Vagina (tissue), 2 donors: ENCODE data around the gene HMGA1.

Source experiments
- CTCF ChIP-seq, 3 experiments: fragments of 450-650 bp in 2 of 3; fragments of 200-600 bp in 1 of 3; sonication (generic) in 1 of 3; IDR thresholded peaks; one replicate each; pipeline ENCODE4 v1.5.1; 2017 to 2019; ENCODE audit warnings: antibody characterized with exemption in 3 of 3, mild to moderate bottlenecking in 2 of 3, moderate library complexity in 2 of 3
- POLR2A ChIP-seq, 2 donors: fragments of 450-650 bp; IDR thresholded peaks; one replicate each; pipeline ENCODE4 v1.6.1; 2017; ENCODE audit warnings: antibody characterized with exemption in 2 of 2, mild to moderate bottlenecking in 2 of 2, moderate library complexity in 2 of 2
- POLR2AphosphoS5 ChIP-seq, 2 donors: sonication (generic); formaldehyde crosslinking; IDR thresholded peaks; one replicate each; pipeline ENCODE4 v1.9.0; 2017; ENCODE audit warnings: antibody characterized with exemption in 2 of 2, mild to moderate bottlenecking in 2 of 2, low read depth in 1 of 2; ENCODE audit not compliant: insufficient read depth in 1 of 2

- no peak for TF ChIP-seq CTCF (IDR thresholded peaks at IDR 0.05)
- no peak for TF ChIP-seq POLR2A (IDR thresholded peaks at IDR 0.05)
- TF ChIP-seq POLR2AphosphoS5 (IDR thresholded peaks at IDR 0.05; ENCODE audit: insufficient read depth in 1 of 2, low read depth in 1 of 2): no peak
Measured at GRCh38 chr6:34230653-34231371, 5.9 kb upstream of the HMGA1 start.
